ENCODE measurements around the gene H6PD.

Gene H6PD

DNA sequence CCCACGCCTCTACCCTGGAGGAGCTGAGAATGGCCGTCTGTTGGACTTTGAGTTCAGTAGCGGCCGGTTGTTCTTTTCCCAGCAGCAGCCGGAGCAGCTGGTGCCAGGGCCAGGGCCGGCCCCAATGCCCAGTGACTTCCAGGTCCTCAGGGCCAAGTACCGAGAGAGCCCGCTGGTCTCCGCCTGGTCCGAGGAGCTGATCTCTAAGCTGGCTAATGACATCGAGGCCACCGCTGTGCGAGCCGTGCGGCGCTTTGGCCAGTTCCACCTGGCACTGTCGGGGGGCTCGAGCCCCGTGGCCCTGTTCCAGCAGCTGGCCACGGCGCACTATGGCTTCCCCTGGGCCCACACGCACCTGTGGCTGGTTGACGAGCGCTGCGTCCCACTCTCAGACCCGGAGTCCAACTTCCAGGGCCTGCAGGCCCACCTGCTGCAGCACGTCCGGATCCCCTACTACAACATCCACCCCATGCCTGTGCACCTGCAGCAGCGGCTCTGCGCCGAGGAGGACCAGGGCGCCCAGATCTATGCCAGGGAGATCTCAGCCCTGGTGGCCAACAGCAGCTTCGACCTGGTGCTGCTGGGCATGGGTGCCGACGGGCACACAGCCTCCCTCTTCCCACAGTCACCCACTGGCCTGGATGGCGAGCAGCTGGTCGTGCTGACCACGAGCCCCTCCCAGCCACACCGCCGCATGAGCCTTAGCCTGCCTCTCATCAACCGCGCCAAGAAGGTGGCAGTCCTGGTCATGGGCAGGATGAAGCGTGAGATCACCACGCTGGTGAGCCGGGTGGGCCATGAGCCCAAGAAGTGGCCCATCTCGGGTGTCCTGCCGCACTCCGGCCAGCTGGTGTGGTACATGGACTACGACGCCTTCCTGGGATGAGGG is 29.7 kb downstream of the H6PD start:
- TF ChIP-seq GATA3 (IDR thresholded peaks at IDR 0.05; ENCODE audit: low read depth, low read length) (no peak), GATA2 (IDR thresholded peaks at IDR 0.05; ENCODE audit: low read depth, low read length) (no peak)

DNA sequence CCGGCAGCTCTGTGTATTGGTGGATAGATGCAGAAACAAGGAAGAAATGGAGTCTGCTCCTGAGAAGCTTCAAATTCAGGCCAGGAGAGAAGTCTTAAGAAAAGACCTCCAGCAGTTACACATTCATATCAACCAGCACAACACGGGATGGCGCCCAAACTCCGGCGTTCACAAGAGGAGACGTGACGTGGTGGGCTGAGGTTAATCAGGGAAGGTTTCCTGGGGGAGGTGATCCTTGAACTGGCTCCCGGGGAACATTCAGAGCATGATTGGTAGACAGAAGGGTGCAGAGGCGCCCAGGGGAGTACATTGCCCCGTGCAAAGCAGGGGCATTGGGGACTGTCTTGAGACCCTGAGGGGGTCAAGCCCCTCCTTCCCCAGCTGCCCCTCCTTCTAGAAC is 30.5 kb downstream of the H6PD start:
- no peak for TF ChIP-seq GATA3 (IDR thresholded peaks at IDR 0.05; ENCODE audit: low read depth, low read length)
- TF ChIP-seq GATA2 (IDR thresholded peaks at IDR 0.05; ENCODE audit: low read depth, low read length) = no peak

DNA sequence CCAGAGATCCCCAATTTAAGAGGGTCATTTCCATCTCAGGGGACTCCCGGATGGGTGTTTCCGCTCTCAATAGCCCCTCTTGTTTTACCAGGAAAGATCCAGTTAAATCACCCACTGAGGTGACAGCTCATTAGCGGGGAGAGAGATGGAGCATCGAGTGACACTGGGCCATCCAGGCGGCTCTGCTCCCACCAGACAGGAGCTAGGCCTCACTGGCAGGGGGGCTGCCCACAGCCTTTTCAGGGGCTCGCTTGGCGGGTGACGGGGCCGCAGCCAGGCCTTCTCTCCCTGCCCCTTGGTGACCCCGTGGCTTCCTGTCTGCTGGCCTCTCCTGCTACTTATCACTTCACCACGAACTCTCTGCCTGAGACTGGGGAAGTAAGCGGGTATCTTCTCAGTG is 31.4 kb downstream of the H6PD start:
- TF ChIP-seq GATA3 (IDR thresholded peaks at IDR 0.05; ENCODE audit: low read depth, low read length) = no peak
- TF ChIP-seq GATA2 (IDR thresholded peaks at IDR 0.05; ENCODE audit: low read depth, low read length) = no peak

DNA sequence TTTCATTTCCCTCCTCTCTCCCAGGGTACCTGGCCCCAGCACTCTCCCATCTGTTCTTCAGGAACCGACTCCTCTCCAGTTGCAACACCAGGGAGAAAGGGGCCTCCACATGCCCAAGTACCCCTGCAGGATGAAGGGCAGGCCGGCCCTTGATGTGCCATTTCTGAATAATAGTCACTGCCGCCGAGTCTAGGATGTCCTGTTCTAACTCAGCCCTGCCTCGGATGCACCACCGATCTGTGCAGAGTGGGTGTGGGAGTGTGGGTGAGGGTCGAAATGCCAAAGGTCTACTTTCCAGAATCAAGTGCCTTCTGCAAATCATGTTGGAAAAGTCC is 32.7 kb downstream of the H6PD start:
- no peak for TF ChIP-seq GATA3 (IDR thresholded peaks at IDR 0.05; ENCODE audit: low read depth, low read length)
- no peak for TF ChIP-seq GATA2 (IDR thresholded peaks at IDR 0.05; ENCODE audit: low read depth, low read length)

DNA sequence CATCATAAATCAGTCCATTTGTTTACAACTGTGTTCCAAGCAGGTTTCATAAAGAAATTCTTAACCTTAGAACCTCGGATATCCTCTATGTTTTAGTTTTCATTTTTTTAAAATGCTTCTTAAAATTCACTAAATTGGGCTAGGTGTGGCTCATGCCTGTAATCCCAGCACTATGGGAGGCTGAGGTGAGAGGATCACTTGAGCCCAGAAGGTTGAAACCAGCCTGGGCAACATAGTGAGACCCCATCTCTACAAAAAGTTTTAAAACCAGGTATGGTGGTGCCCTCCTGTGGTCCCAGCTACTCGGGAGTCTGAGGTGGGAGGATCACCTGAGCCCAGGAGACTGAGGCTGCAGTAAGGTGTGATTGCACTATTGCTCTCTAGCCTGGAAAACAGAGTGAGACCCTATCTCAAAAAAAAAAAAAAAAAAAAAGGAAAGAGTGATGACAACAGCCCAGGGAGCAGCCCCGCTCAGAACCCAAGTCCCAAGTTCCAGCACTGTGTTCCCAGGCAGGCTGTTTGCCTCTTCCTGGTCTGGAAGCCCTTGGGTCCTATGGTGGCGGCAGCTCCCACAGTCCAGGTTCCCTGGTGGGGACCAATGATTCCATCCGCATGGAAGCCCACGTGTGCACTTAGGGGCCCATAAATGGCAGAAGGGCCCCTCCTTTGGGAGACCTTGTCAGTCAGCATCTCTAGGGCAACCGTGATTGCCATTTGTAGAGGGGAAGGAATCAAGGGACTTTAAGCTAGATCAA is 33.4 kb downstream of the H6PD start:
- no peak for TF ChIP-seq GATA2 (IDR thresholded peaks at IDR 0.05; ENCODE audit: low read depth, low read length)
- TF ChIP-seq GATA3 (IDR thresholded peaks at IDR 0.05; ENCODE audit: low read depth, low read length) = no peak

DNA sequence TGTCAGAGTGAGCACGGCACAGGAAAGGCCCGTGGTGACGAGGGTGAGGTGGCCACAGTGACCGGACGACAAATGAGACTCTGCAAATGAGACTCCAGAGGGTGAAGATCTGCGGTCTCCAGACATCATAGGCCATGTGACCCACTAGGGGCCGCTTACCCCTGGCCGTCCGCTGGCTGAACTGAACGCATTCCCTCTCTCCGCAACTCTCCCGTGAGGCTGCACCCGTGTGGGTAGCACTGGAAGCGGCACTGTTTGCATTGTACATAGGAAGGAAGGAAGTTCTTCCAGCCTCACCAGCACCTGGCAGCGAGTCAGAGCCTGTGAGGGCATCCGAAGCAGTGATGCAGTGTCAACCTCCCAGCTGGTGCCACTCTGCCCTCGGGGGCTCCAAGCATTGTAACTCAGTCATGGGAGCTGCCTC is 34.5 kb downstream of the H6PD start:
- TF ChIP-seq GATA2 (IDR thresholded peaks at IDR 0.05; ENCODE audit: low read depth, low read length) (no peak), GATA3 (IDR thresholded peaks at IDR 0.05; ENCODE audit: low read depth, low read length) (no peak)

DNA sequence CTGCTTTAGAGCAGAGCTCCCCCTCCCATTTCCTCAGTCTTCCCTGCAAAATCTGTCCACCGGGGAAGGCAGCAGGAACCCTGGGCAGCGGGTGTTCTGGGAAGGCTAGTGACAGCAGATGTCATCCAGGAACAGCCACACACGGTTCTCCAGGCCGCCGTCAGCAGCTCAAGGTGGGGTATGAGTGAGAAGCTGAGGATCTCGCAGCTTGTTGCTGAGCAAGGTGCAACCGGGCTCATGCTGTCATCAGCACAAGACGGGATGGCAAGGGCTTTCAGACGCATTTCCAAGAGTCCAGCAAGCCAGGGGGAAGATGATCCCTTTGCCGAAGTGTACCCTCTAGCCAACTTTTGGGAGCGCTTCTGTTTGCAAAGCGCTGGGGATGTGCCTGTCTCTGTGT is 35.1 kb downstream of the H6PD start:
- TF ChIP-seq GATA3 (IDR thresholded peaks at IDR 0.05; ENCODE audit: low read depth, low read length) (no peak), GATA2 (IDR thresholded peaks at IDR 0.05; ENCODE audit: low read depth, low read length) (no peak)

DNA sequence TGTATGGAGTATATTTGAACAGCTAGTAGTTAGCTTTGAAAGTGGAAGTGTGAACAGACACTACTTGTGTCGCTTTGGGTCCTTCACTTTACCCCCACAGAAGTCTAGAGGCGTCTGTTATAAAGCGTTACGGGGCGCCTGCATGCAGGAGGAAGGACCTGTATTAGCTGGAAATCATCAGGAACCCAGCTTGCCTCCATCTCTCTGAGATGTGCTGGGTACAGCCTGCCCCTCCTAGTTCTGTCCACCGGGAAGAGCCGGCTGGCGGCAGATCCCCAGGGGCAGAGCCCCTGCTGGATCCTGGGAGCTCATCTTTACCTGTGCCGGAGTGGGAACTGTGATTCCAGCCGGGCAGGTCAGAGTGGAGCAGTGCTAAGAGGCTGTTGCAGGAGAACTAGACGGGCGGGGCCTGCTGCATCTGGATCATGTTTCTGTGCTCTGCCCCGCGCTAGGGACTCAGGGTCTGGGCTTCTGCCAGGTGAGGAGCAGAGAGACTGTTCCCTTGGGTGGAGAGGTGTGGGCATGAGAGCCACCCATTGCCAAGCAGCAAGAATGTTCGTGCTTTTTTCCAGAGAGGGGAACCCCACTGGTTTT is 35.8 kb downstream of the H6PD start:
- TF ChIP-seq GATA3 (IDR thresholded peaks at IDR 0.05; ENCODE audit: low read depth, low read length) = no peak
- TF ChIP-seq GATA2 (IDR thresholded peaks at IDR 0.05; ENCODE audit: low read depth, low read length) = no peak

DNA sequence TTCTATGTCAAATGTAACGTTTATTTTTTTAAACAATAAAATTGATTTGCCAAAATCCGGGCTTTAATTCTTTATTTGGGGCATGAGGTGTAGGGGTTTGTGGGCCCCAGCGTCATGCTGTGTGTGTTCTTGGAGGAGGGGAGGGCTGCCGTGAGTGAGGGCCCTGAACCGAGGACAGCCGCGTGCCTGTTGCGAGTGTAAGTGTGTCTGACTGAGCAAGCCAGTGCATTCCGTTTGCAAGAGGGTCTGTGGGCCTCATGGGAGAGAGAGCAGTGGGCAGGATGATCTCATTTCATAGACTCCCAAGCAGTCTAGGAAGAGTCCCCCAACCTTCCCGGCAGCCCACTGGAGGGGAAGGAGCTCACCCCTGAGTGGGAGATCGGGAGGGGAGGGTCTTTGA is 36.7 kb downstream of the H6PD start:
- no peak for TF ChIP-seq GATA2 (IDR thresholded peaks at IDR 0.05; ENCODE audit: low read depth, low read length)
- no peak for TF ChIP-seq GATA3 (IDR thresholded peaks at IDR 0.05; ENCODE audit: low read depth, low read length)

DNA sequence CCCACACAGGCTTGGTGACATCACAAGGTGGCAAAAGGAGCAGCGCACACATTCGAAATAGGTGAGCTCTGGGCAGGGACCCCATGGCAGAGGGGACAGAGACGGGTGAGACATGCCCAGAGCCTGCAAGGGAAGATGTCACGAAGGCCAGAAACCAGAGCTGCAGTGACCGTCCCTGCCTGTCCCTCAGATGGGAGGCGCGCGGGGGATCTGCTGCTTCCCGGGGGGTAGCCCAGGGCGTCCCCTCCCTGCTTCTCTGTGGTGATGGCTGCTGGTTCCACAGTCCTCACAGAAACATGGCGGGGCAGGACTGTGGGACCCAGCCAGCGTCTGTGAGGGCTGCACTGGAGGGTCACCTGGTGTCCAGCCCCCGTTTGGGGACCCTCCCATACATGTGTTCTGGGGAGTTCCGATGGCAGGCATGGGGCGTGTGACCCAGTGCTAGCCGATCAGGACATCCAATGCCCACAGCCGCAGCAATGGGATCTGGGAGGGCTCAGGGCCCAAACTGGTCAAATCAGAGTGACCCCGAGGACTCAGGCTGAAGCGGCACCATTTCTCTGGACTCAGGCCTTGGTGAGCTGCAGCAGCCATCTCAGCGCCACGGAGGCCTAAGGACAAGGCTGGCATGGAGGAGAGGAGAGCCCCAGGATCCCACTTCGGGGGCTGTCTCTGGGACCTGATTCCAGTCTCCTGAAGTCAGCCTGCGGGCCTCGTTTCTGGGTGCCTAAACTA is 37.5 kb downstream of the H6PD start:
- TF ChIP-seq GATA3 (IDR thresholded peaks at IDR 0.05; ENCODE audit: low read depth, low read length) (no peak), GATA2 (IDR thresholded peaks at IDR 0.05; ENCODE audit: low read depth, low read length) (no peak)

DNA sequence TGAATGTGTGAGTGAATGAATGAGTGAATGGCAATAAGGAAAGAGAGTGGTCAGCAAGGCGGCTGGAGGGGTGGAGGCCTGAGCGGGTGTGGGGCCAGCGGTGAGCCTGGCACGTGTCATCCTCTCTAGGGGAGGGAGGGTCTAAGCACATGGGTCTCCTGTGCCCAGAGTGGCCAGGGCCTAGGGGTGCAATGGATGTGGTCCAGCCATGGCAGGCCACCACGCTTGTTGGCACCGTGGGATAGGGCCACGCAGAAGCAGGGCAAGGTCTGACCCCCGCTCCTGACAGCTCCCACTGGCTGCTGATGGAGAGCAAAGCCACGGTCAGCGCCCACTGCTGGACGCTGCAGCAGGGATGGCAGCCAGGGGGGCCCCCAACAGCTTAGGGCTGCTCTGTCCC is 38.6 kb downstream of the H6PD start:
- TF ChIP-seq GATA2 (IDR thresholded peaks at IDR 0.05; ENCODE audit: low read depth, low read length) (no peak), GATA3 (IDR thresholded peaks at IDR 0.05; ENCODE audit: low read depth, low read length) (no peak)

DNA sequence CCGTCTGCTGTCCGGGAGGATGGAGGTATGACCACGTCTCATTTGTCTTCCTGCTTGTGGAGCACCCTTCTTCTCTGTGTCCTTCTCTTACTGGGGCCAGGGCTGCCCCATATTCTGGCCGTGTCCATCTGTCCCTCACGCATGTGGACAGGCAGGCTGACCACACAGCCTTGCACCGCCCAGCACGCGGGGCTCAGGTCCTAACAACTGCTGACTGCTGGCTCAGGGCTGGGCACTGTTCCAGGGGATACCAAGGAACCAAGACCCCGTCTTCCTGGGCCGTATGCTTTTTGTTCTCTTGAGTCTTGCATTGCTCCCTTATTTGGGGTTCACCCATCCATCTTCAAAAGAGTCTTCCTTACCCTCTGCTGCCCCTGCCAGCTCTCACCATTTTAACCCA is 40.6 kb downstream of the H6PD start:
- TF ChIP-seq GATA3 (IDR thresholded peaks at IDR 0.05; ENCODE audit: low read depth, low read length) (no peak), GATA2 (IDR thresholded peaks at IDR 0.05; ENCODE audit: low read depth, low read length) (no peak)

DNA sequence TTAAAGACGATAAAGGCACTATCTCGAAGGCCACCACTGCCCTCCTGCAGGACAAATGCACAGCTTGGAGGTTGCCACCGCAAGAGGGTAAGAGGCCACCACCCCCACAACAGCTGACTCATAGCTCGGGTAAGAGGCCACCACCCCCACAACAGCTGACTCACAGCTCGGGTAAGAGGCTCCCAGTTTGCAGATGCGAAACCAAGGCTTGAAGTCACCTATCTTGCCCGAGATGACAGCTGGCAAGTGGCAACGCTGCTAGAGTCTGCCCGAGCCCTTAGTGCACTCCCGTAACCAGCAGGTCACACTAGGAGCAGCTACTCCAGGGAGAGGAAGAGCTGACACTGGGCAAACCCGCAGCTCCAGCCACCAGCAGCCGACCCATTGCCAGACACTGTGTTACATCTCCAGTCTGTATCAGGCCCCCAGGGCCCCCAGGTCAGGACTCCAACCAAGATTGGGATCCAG is 41.0 kb downstream of the H6PD start:
- TF ChIP-seq GATA2 (IDR thresholded peaks at IDR 0.05; ENCODE audit: low read depth, low read length) (no peak), GATA3 (IDR thresholded peaks at IDR 0.05; ENCODE audit: low read depth, low read length) (no peak)

DNA sequence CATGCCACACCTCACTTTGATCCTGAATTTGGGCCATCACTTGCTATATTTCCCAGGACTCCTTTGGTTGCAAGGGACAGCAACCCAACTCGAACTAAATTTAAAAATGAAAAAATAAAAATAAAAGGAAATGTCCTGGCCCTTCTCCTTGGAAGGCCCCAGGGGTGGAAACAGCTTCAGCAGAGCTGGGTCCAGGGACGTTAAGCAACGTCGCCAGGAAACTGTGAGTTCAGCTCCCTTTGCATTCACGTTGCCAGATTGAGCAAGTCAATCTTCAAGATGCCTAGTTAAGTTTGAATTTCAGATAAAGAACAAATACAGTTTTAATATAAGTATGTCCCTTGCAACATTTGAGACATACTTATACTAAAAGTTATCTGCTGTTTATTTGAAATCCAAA is 43.5 kb downstream of the H6PD start:
- TF ChIP-seq GATA3 (IDR thresholded peaks at IDR 0.05; ENCODE audit: low read depth, low read length) (no peak), GATA2 (IDR thresholded peaks at IDR 0.05; ENCODE audit: low read depth, low read length) (no peak)
